HG02571 (cell line): ENCODE results near the gene CKS2.

ENCODE experiments used
- ATAC-seq: cut with Tn5 transposase; IDR thresholded peaks from one replicate; pipeline ENCODE4 v1.9.1; 2021; ENCODE audit warnings: mild to moderate bottlenecking, moderate library complexity; ENCODE audit not compliant: unreplicated experiment

CKS2 gene

GRCh38 chr9:89346696-89347095 lies 35.7 kb downstream of the CKS2 start:
- ATAC-seq, result no peak

DNA sequence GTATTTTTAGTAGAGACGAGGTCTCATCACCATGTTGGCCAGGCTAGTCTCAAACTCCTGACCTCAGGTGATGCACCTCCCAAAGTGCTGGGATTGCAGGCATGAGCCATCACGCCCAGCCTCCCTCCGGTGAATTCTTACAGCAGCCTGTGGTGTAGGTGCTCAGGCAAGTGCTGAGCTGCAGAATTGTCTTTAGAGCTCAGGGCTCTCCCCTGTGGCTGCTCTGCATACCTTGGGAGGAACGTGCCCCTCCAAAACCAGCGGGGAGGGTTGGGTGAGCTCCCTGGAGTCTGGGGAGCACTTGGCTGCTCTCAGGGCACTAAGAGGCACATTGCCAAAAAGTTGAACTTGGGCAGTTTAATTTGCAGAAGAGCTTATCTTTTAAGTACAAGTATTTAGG lies 36.7 kb downstream of the CKS2 start:
- ATAC-seq, result no peak

GRCh38 chr9:89349607-89350006 lies 38.6 kb downstream of the CKS2 start:
- no peak for ATAC-seq

DNA sequence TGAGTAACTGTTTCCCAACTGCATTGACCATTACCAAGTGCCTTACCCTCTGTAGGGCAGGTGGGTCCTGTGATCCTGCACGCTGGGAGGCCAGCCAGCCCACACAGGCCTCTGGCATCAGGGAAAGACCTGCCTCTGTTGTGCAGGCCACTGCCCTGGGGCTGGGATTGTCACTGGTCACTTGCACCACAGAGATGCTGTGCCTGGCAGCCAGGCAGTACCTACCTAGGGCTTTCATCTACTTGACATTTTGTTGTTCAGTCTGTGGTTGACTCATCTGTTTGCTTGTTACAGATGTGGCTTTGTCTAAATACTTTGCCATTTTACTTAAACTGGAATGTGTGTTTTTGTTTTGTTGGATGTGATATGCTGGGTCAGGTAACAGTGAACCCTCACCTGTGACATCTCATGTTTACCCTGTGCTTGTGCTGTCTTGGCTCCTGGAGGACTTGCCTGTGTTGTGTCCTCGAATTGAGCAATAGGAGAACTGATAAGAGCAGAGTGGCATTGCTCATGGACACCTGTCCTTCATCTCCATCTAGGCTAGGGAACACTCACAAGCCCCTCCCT lies 40.1 kb downstream of the CKS2 start:
- ATAC-seq, result no peak

DNA sequence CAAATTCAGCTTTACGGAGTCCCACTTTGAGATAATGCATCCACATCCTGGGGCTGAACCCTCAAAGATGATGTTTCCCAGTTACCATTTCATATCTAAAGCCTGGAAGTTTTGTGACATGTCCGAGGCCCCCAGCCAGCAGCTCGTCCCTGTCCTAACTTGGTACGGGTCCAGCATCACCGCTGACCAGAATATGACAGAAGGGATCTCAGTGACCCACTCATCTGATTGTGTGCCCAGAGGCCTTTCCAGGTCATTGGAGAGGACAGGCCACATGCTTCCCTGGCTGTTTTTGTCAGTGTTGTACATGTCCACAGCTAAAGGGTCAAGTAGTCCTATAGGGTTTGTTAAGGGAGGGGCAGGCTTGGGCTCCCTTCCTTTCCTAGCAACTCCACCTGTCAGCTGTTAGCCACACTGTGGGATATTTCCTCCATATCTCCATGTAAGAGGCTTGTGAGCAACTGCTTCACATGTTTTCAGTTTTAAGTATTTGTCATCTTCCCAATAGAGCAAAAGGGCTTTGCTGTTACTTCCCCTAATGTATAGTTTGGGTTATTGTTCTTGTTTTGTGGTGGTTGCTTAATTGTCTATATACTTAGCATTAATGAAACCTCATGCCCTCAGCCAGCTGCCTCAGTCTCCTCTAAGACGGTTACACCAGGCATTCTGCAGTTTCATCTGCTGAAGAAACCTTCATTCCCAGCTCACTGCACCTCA lies 40.7 kb downstream of the CKS2 start:
- ATAC-seq, result no peak

GRCh38 chr9:89352451-89352850 lies 41.5 kb downstream of the CKS2 start:
- no peak for ATAC-seq

- no peak for ATAC-seq
Observed at GRCh38 chr9:89352874-89353649, 42.1 kb downstream of the CKS2 start.

DNA sequence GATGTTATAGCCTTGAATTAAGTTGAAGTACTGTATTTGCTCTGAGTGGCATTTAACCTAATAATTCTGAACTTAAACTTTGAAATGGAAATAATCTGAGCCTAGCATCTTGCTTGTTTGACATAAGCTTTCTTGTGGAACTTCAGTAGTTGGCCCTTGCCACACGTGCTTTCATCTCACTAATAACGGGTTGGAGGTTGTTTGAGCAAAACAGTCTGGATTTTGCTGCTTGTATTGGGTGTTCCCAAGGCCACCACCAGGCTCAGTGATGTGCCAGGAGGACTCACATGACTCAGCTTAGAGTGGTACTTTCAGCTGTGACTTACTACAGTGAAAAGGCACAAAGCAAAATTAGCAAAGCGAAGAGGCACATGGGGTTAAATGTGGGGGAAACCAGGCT lies 43.0 kb downstream of the CKS2 start:
- ATAC-seq, result no peak

GRCh38 chr9:89354471-89354870 lies 43.5 kb downstream of the CKS2 start:
- ATAC-seq, result no peak

DNA sequence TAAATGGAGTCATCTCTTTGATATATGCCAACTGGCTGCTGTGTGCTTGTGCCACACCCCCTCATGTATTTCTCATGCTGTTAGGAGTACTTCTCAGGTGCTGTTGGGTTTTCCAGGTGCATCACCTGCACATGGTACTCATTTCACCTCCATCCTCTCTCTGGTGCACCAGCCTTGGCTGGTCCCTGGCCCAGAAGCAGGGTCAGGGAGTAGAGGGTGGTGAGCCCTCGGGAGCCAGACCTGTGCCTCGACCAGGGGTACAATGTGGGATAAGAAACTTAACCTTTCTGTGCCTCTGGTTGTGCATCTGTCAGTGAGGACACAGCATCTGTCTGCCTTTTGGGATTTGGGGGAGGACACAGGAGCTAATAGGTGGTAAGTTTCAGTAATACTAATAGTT lies 45.8 kb downstream of the CKS2 start:
- ATAC-seq, result no peak

GRCh38 chr9:89357331-89358197 lies 46.6 kb downstream of the CKS2 start:
- no peak for ATAC-seq

- ATAC-seq, result no peak
Observed at GRCh38 chr9:89358376-89358916, 47.5 kb downstream of the CKS2 start.

DNA sequence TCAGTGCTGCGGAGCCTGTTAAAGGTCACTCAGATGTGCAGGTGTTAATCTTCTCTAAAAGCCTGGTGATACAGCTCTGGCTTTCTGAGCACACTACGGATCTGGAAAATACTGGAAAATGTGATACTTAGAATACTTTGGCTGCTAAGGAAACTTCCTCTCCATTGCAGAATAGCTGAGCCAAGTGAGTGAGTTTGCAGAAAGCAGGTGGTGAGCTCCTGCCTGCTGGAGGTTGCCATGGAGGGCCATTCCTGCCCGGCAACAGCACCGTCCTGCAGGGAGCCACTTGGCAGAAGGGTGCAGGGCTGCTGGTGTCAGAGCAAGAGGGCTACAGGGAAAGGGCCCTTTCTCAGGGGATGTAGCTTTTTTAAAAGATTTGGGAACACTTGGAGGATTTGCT lies 48.0 kb downstream of the CKS2 start:
- ATAC-seq, result no peak

DNA sequence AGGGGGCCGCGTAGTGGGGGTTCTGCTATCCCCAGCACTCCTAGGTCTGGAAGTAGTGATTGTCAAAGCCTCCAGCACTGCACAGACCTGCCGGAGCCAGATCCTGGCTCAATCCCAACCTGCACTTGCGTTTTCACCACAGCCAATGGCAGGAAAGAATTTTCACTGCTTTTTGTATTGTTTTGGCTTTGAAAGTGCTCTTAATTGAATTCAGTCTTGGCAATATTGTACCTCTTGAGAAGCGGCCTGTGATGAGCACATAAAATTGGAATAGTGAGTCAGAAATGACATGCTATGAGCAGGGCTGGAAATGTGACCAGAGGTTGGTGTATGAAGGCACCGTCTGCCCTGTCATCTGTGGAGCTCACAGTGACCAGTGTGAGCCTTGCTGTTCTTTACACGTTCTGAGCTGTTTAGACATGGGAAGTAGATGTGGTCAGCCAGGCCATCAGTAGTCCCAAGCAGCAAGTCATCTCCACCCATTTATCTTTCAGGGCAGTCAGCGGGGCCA lies 48.8 kb downstream of the CKS2 start:
- ATAC-seq, result no peak

DNA sequence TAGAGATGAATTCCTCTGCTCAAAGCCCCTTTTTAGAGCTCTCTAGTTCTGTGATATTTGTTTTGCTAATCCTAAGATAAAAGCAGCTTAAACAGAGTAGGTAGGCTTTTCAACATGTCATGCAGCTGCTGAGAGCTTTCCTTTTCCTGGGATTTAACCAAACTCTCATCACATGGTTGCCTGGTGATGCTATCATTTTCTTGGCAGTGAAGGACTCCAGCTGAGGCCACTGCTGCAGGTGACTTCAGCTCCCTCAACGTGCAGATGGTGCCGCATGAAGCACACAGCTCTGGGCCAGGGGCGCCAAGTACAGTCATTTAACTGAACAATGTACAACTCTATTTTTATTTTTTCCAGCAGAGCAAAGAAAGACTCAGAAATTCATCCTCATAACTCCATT lies 49.5 kb downstream of the CKS2 start:
- no peak for ATAC-seq

- no peak for ATAC-seq
Observed at GRCh38 chr9:89361031-89361430, 50.0 kb downstream of the CKS2 start.

- ATAC-seq, result no peak
Observed at GRCh38 chr9:89361816-89362646, 51.0 kb downstream of the CKS2 start.

DNA sequence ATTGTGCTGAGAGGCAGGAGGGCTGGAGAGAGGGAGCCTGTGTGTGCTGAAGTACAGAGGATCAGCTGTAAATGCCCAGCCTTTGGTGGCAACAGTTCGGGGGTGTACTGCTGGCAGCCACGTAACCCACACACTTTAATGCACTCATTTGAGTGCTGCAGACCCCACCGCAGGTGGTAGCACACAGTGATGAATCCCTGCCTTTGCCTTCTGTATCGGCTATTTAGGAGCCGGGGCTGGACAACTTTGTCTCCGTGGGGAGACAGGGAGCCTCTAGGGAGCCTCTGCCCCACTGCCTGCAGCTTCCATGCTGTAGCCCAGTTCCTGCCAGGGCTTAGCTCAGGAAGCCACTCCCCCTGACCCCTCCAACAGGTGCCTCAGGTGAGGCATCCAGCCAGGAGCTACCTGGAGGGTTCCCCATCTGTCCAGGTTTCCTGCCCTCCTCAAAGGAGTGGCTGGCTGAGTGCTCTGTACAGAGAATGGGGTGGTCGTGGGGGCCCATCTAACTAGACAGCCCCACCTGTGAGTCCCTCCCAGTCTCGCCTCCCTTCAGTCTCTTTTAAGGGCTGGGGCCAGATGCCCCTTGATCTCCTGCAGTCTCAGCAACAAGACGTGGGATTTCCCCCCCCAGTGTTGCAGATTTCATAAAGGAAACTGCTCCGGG lies 51.8 kb downstream of the CKS2 start:
- ATAC-seq, result no peak

DNA sequence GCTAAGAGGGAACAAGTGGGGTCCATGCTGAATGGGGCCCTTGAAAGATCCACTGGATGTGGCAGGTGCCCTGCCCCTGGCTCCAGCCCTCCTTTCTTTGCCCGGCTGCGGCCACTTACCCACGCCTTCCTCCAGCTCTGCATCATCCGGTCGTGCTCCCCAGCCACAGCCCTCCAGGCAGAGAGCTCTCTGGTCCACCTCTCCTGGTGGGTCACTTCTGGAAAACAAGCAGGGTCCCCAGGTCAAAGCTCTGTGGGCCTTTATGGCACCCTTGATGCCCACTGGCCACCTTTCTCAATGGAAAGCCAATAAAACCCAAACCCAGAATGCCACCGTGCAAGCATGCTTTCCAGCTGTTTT lies 52.3 kb downstream of the CKS2 start:
- ATAC-seq, result no peak
